Measurements from ENCODE around the gene RPS10. TPM values are rescaled to one million over a fixed set of nuclear protein-coding genes. Genes with fewer than 3 reads are reported as not detected.

The RPS10 gene
- total RNA-seq, result 744 TPM

- intact Hi-C loops (cut with DNase I), result no loop called here
- DNase-seq (ENCODE audit: low spot score), result peak; percentile 95
These were observed at the start of gene RPS10 for GRCh38 chr6:34425498-34426410. Gene RPS10, minus strand, starts transcription at chr6:34426069. Its CDS starts 848 bp downstream, at chr6:34425221.

GRCh38 chr6:34475238-34475682 lies 49.4 kb upstream of the RPS10 start:
- DNase-seq (ENCODE audit: low spot score) (no peak), ATAC-seq (no peak)
- intact Hi-C loops (cut with DNase I), result no loop called here

More at GRCh38 chr6:34425498-34426410, at the start of gene RPS10:
- peak; percentile 100 for ATAC-seq

DNA sequence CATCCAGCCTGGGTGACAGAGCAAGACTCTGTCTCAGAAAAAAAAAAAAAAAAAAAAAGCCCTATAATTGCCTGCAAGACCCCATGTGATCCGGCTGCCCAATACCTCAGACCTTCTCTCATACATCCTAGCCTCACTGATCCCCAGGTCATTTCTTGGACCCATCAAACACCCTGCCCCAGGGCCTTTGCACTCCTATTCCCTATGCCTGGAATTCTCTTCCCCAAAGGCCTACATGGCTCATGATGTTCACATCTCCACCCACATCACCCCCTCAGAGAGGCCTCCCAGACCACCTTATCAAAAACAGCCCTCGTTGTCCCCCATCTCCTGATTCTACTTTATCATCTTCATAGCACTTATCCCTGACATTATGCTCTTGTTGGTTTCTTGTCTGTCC lies 48.9 kb upstream of the RPS10 start:
- DNase-seq (ENCODE audit: low spot score), result no peak
- ATAC-seq, result no peak
- intact Hi-C loops (cut with DNase I), result no loop called here

DNA sequence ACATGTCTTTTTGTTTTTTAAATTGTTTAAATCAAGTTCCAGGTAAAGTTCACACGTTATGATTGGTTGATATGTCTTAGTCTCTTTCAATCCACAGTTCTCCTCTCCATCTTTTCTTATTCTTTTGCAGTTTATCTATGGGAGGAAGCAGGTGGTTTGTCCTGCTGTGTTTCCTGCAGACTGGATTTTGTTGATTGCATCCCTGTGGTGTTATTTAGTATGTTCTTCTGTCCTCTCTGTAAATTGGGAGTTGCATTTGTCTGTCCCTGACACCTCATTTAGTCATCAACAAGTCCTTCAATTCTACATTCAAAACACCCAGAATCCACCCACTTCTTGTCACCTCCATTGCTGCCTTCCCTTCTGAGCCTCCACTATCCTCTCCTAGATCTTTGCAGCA lies 48.1 kb upstream of the RPS10 start:
- DNase-seq (ENCODE audit: low spot score) (no peak), ATAC-seq (no peak)
- intact Hi-C loops (cut with DNase I), result no loop called here

DNA sequence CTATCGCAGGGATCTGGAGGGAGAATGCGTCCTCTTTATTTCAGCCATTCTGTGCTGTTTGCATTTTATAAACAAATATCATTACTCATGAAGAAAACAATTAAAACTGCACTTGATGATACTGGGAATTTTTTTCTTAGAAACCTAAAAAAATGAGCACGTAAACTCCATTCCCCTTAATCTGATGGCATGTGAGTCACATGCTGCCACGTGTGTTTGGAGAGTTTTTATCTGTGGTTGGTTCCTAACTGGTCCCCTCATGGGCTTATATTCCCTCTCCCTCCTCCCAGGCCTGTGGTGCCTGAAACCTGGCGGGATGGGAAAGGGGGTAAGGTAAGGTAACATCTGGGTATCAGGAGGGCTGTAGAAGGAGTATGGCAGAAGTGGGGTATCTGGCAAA lies 46.6 kb upstream of the RPS10 start:
- DNase-seq (ENCODE audit: low spot score), result no peak
- ATAC-seq, result no peak
- intact Hi-C loops (cut with DNase I), result no loop called here

DNA sequence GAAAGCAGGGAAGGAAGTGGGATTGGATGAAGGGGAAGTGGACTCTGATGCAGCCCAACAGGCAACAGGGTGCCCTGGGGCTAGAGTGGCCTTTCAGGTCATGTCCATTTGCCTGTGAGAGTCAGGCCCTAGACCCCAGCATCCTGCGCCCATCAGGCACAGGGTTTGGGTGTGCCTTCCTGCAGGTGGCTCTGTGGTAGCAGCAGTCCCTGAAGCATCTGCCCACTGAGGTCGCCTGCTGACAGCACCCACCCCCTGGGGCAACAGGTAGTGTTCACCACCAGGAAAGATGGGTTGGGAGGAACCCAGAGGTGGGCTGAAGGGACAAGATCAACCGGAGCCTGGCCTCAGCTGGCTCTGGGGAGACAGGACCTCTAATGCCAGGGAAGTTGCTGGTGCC lies 43.6 kb upstream of the RPS10 start:
- ATAC-seq, result no peak
- no peak for DNase-seq (ENCODE audit: low spot score)
- intact Hi-C loops (cut with DNase I), result loop anchor here (10.0 kb wide), 1 partner anchor 135 kb away; no protein-coding TSS in a partner anchor

DNA sequence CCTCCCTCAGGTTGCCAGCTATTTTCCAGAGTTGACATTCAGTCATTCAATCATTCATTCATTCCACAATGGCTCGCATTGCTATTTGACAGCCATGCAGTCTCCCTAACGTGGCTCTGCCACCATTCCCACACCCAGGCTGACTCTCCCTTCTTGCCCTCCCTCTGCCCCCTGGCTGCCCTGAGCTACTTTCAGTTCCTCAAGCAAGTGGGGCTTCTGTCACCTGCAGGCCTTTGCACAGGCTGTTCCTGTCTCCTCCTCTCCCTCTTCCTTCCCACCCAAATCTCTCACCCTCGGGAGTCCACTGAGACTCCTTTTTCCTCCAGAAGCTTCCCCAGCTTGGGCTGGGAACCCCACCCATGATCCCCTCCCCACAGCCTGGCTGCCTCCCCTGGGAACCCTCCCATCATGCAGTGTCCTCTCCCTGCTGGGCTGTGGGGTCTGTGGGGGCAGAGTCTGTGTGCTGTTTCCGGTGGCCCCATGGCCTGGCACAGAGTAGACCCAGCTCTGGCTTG lies 42.6 kb upstream of the RPS10 start:
- intact Hi-C loops (cut with DNase I), result loop anchor here (10.0 kb wide), 1 partner anchor 136 kb away; no protein-coding TSS in a partner anchor
- DNase-seq (ENCODE audit: low spot score), result no peak
- no peak for ATAC-seq

DNA sequence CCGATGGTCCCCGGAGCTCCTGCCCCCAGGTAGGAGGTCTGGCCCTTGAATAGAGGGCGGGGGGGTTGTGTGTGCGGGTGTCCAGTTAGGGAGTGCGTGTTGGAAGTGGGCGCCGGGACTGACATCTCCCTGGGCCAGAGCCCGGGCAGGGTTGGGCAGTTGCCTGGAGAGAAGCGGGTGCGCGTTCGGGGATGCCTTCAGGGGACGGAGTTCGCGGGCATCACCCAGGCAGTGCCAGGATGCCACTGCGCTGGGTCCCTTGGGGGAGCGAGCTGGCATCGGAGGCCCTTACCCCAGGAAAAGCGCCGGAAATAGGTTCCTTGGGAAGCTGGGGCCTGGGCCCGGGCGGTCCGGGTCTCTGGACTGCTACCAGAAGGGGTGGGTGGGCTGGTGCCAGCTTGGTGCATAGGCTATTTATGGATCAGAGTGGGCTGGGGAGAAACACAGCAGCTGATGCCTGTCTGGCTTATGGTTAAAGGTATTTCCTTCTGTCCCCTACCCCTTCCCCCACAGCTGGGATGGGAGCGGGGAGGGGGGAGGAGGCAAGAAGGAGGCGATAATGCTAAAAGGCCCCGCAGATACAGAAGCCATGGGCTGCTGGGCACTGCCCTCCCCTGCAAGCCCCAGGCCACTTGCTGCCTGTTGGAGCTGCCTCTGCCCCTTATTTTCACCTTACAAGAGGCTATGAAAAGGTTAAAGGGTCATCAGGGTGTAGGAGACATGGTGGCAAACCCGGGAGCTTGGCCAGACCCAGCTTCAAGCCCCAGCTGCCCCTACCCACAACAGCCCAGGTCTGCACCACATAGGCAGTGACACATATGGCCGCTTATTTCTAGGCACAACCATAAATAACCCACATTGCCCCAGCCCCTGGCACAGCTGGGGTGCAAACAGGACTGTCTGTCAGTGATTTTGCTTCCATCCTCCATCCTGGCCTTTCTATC lies 40.6 kb upstream of the RPS10 start:
- ATAC-seq (no peak), DNase-seq (ENCODE audit: low spot score) (no peak)
- intact Hi-C loops (cut with DNase I), result loop anchor here (10.0 kb wide), 1 partner anchor 138 kb away; no protein-coding TSS in a partner anchor

- DNase-seq (ENCODE audit: low spot score) (no peak), ATAC-seq (no peak)
- intact Hi-C loops (cut with DNase I), result loop anchor here (10.0 kb wide), 1 partner anchor 139 kb away; no protein-coding TSS in a partner anchor
These were observed 39.8 kb upstream of the RPS10 start, which contains the start of gene PACSIN1 for GRCh38 chr6:34465531-34466241. Gene PACSIN1, plus strand, starts transcription at chr6:34466076. Its CDS starts 60,230 bp downstream, at chr6:34526306.

- intact Hi-C loops (cut with DNase I), result loop anchor here (10.0 kb wide), 1 partner anchor 141 kb away; no protein-coding TSS in a partner anchor
- ATAC-seq (no peak), DNase-seq (ENCODE audit: low spot score) (no peak)
These were observed 38.0 kb upstream of the RPS10 start for GRCh38 chr6:34463849-34464248.

- ATAC-seq (no peak), DNase-seq (ENCODE audit: low spot score) (no peak)
- intact Hi-C loops (cut with DNase I), result loop anchor here (10.0 kb wide), 1 partner anchor 142 kb away; no protein-coding TSS in a partner anchor
These were observed 37.4 kb upstream of the RPS10 start for GRCh38 chr6:34463299-34463698.

DNA sequence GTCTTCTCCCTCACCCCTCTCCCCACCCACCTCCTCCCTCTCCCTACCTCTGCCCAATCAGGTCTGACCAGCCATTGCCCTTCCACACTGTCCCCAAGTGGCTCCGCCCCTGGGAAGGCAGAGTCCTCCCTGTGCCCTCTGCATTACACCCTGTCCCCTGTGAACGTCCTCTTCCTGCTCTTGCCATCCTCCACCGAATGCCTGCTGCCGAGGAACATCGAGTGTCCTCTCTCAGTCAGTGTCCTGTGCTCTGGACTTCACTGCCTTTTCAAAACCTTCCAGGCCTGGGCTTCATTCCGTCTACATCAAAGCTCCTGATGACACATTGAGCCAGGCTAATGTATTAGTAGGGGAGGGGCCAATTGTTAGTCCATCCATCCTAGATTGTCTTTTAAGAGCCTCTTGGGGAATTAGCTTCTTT lies 36.7 kb upstream of the RPS10 start:
- DNase-seq (ENCODE audit: low spot score) (no peak), ATAC-seq (no peak)
- intact Hi-C loops (cut with DNase I), result loop anchor here (10.0 kb wide), 1 partner anchor 142 kb away; no protein-coding TSS in a partner anchor

DNA sequence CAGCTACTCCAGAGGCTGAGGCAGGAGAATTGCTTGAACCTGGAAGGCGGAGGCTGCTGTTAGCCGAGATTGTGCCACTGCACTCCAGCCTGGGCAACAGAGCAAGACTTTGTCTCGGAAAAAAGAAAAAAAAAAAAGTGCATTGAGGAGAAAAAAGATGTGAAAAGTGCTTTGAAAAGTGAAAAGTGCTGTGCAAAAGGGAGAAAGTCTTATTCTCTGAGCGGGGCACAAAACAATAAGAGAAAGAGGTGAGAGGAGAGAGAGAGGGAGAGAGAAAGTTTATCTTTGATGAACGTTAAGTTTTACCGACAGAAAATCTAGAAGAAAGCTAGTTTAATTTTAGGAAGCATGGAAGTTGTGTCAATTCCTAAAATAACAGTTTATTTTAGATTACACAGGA lies 36.1 kb upstream of the RPS10 start:
- DNase-seq (ENCODE audit: low spot score) (no peak), ATAC-seq (no peak)
- intact Hi-C loops (cut with DNase I), result loop anchor here (10.0 kb wide), 1 partner anchor 143 kb away; no protein-coding TSS in a partner anchor

DNA sequence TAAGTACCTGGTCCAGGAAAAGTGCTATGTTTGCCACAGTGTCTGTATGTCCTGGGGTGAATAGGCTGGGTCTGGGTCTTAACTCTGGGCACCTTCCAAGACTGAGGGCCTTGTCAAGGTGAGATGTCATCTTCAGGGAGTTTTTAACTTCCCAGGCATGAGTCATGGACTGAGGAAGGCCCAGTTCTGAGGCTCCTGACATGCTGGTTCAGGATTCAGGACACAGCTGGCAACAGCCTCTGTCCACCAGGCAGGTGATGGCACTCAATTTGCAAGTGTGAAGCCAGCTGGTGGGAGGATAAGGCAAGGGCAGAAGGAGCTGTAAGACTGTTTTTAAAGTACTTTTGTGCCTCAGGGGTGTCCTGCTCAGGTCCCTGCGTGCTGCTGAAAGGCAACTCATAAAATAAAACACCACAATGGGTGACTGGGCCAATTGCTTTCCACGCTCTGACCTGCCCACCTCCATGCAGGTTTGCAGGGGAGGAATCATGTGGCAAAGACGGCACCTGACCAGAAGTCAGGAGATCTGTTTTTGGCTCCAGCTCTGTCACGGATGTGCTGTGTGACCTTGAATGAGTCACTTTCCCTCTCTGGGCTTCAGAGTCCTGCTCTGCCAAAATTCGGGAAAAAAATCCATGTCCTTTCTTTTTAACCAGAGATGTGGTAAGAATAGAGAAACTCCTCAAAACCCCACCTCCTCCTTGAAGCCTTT lies 35.1 kb upstream of the RPS10 start:
- DNase-seq (ENCODE audit: low spot score) (no peak), ATAC-seq (no peak)
- intact Hi-C loops (cut with DNase I), result loop anchor here (10.0 kb wide), 1 partner anchor 144 kb away; no protein-coding TSS in a partner anchor

- DNase-seq (ENCODE audit: low spot score), result no peak
- intact Hi-C loops (cut with DNase I), result loop anchor here (10.0 kb wide), 1 partner anchor 145 kb away; no protein-coding TSS in a partner anchor
- ATAC-seq, result peak; percentile 63
These were observed 34.2 kb upstream of the RPS10 start for GRCh38 chr6:34459899-34460593.

GRCh38 chr6:34457742-34458735 lies 32.2 kb upstream of the RPS10 start:
- DNase-seq (ENCODE audit: low spot score), result no peak
- no peak for ATAC-seq
- intact Hi-C loops (cut with DNase I), result no loop called here
